Neural cell (in vitro differentiated cells): ENCODE measurements around the gene TBC1D9.

Experiments
- EP300 ChIP-seq: fragments of 450-650 bp; conservative IDR thresholded peaks from 2 replicates; pipeline ENCODE4 v1.6.1; 2014; ENCODE audit warnings: antibody characterized with exemption, mild to moderate bottlenecking, moderate library complexity; ENCODE audit not compliant: poor library complexity, severe bottlenecking
- EZH2 ChIP-seq: fragments of 200-600, 300-800 bp; shearing (Covaris generic), sonication (generic); IDR thresholded peaks from 2 replicates; pipeline ENCODE4 v1.6.1; 2014; ENCODE audit warnings: antibody characterized with exemption, low read length, borderline replicate concordance, mild to moderate bottlenecking; ENCODE audit not compliant: insufficient read depth, poor library complexity, severe bottlenecking
- MXI1 ChIP-seq: fragments of 450-650 bp; conservative IDR thresholded peaks from 2 replicates; pipeline ENCODE4 v1.6.1; 2014; ENCODE audit warnings: antibody characterized with exemption, mild to moderate bottlenecking; ENCODE audit not compliant: poor library complexity, severe bottlenecking
- POLR2AphosphoS5 ChIP-seq: IDR thresholded peaks from 2 replicates; pipeline ENCODE4 v1.6.1; 2012
- TF ChIP-seq, protein P1 (sequence below): fragments of 450-650 bp; IDR thresholded peaks from 2 replicates; pipeline ENCODE4 v1.5.1; 2014; ENCODE audit warnings: antibody characterized with exemption, mild to moderate bottlenecking, moderate library complexity; ENCODE audit not compliant: poor library complexity, severe bottlenecking
- TF ChIP-seq, protein P2 (sequence below): IDR thresholded peaks from 2 replicates; pipeline ENCODE4 v1.6.1; 2012; ENCODE audit warnings: borderline replicate concordance

- TF ChIP-seq, protein P1, sequence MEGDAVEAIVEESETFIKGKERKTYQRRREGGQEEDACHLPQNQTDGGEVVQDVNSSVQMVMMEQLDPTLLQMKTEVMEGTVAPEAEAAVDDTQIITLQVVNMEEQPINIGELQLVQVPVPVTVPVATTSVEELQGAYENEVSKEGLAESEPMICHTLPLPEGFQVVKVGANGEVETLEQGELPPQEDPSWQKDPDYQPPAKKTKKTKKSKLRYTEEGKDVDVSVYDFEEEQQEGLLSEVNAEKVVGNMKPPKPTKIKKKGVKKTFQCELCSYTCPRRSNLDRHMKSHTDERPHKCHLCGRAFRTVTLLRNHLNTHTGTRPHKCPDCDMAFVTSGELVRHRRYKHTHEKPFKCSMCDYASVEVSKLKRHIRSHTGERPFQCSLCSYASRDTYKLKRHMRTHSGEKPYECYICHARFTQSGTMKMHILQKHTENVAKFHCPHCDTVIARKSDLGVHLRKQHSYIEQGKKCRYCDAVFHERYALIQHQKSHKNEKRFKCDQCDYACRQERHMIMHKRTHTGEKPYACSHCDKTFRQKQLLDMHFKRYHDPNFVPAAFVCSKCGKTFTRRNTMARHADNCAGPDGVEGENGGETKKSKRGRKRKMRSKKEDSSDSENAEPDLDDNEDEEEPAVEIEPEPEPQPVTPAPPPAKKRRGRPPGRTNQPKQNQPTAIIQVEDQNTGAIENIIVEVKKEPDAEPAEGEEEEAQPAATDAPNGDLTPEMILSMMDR = no peak
- TF ChIP-seq POLR2AphosphoS5 (no peak), EZH2 (no peak), MXI1 (no peak), EP300 (no peak)
- TF ChIP-seq, protein P2, sequence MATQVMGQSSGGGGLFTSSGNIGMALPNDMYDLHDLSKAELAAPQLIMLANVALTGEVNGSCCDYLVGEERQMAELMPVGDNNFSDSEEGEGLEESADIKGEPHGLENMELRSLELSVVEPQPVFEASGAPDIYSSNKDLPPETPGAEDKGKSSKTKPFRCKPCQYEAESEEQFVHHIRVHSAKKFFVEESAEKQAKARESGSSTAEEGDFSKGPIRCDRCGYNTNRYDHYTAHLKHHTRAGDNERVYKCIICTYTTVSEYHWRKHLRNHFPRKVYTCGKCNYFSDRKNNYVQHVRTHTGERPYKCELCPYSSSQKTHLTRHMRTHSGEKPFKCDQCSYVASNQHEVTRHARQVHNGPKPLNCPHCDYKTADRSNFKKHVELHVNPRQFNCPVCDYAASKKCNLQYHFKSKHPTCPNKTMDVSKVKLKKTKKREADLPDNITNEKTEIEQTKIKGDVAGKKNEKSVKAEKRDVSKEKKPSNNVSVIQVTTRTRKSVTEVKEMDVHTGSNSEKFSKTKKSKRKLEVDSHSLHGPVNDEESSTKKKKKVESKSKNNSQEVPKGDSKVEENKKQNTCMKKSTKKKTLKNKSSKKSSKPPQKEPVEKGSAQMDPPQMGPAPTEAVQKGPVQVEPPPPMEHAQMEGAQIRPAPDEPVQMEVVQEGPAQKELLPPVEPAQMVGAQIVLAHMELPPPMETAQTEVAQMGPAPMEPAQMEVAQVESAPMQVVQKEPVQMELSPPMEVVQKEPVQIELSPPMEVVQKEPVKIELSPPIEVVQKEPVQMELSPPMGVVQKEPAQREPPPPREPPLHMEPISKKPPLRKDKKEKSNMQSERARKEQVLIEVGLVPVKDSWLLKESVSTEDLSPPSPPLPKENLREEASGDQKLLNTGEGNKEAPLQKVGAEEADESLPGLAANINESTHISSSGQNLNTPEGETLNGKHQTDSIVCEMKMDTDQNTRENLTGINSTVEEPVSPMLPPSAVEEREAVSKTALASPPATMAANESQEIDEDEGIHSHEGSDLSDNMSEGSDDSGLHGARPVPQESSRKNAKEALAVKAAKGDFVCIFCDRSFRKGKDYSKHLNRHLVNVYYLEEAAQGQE = no peak
Measured at GRCh38 chr4:140662082-140662869, 93.9 kb downstream of the TBC1D9 start.
